GM21723 (cell line): ENCODE measurements around the gene KLF13.
A peak's percentile ranks its signal among the peaks of the same experiment; 100 is the strongest.

Experiments
- ATAC-seq: cut with Tn5 transposase; IDR thresholded peaks from one replicate; pipeline ENCODE4 v1.9.1; 2021; ENCODE audit warnings: mild to moderate bottlenecking, moderate library complexity; ENCODE audit not compliant: unreplicated experiment

Gene KLF13

GRCh38 chr15:31330836-31331235 lies 4.2 kb downstream of the KLF13 start:
- no peak for ATAC-seq

- ATAC-seq, result no peak
Measured at GRCh38 chr15:31331389-31331788, 4.8 kb downstream of the KLF13 start.

GRCh38 chr15:31332020-31332680 lies 5.5 kb downstream of the KLF13 start:
- no peak for ATAC-seq

- ATAC-seq, result no peak
Measured at GRCh38 chr15:31332681-31333071, 6.0 kb downstream of the KLF13 start.

GRCh38 chr15:31333119-31333518 lies 6.5 kb downstream of the KLF13 start:
- ATAC-seq, result no peak

- no peak for ATAC-seq
Measured at GRCh38 chr15:31333820-31334219, 7.2 kb downstream of the KLF13 start.

GRCh38 chr15:31335989-31336592 lies 9.5 kb downstream of the KLF13 start:
- ATAC-seq, result no peak

- no peak for ATAC-seq
Measured at GRCh38 chr15:31336593-31337295, 10.1 kb downstream of the KLF13 start.

GRCh38 chr15:31337352-31338031 lies 10.9 kb downstream of the KLF13 start:
- ATAC-seq, result no peak

- ATAC-seq, result peak; percentile 46
Measured at GRCh38 chr15:31338318-31338878, 11.8 kb downstream of the KLF13 start.

GRCh38 chr15:31338879-31339557 lies 12.4 kb downstream of the KLF13 start:
- ATAC-seq, result peak; percentile 49

- ATAC-seq, result no peak
Measured at GRCh38 chr15:31339558-31339895, 12.9 kb downstream of the KLF13 start.

GRCh38 chr15:31340047-31340446 lies 13.4 kb downstream of the KLF13 start:
- no peak for ATAC-seq

GRCh38 chr15:31340592-31340991 lies 14.0 kb downstream of the KLF13 start:
- ATAC-seq, result no peak

- ATAC-seq, result no peak
Measured at GRCh38 chr15:31341071-31341470, 14.4 kb downstream of the KLF13 start.

GRCh38 chr15:31341496-31342195 lies 15.0 kb downstream of the KLF13 start:
- no peak for ATAC-seq

GRCh38 chr15:31342381-31342780 lies 15.7 kb downstream of the KLF13 start:
- ATAC-seq, result no peak

GRCh38 chr15:31342781-31343626 lies 16.4 kb downstream of the KLF13 start:
- ATAC-seq, result no peak

- ATAC-seq, result no peak
Measured at GRCh38 chr15:31343831-31344230, 17.2 kb downstream of the KLF13 start.
